ENCODE measurements around the gene PCGF3. TPM values are rescaled to one million over a fixed set of nuclear protein-coding genes. Genes with fewer than 3 reads are reported as not detected.

The PCGF3 gene
- total RNA-seq, 4 donors from 2014 or later: 17.7 to 80.6 (median 53.4) TPM

GRCh38 chr4:793093-793861 is 87.6 kb downstream of the PCGF3 start:
- H3K27ac ChIP-seq: no peak overlapping the region
- no peaks in the 10 kb centered on the region for H3K36me3 ChIP-seq
- peaks cover 0 to 21% of the 10 kb centered on the region in 2 donors for H3K4me1 ChIP-seq
- no peaks in the 10 kb centered on the region for H3K9me3 ChIP-seq
- H3K27me3 ChIP-seq: peaks cover 20 to 26% of the 10 kb centered on the region in 2 donors
- TF ChIP-seq POLR2A (IDR thresholded peaks at IDR 0.05) (no peak), CTCF (IDR thresholded peaks at IDR 0.05) (no peak)
- H3K4me3 ChIP-seq: no peak overlapping the region
- intact Hi-C loops (cut with DNase I; ENCODE audit: low total_unique reads): no loop called here
- no peak for DNase-seq

DNA sequence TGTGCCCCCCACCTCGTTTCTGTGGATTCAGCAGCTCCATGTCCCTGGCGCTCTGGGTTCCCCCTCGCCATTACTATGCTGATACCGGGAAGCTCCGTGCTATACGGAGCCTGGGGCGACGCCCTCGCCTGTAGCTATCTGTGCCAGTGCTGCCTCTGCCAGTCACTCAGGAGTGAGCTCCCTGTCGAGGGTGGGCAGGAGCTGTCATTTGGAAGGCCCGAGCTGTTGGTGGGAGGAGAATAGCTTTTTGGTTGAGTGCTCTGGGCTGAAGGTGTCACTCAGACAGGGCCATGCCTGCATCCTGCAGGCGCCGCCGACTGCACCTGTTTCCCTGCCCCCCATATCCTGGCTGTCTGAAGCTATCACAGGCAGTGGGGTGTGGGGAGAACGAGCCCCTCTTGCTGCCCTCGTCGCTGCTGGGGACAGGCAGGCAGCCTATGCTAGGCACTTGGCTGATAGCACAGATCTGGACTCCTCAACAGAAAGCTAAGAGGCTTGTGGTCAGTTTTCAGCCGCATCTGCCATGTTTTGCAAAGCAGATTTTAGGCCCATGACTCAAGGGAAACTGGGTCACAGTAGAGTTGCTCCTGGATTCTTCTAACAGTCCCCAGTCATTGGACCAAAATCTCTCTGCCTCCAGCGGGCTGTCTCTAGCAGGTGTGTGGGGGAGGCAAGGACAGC is 88.4 kb downstream of the PCGF3 start:
- H3K4me1 ChIP-seq: peaks cover 0 to 21% of the 10 kb centered on the region in 2 donors
- no peaks in the 10 kb centered on the region for H3K36me3 ChIP-seq
- peaks cover 20 to 26% of the 10 kb centered on the region in 2 donors for H3K27me3 ChIP-seq
- no peak overlapping the region for H3K27ac ChIP-seq
- H3K4me3 ChIP-seq: no peak overlapping the region
- TF ChIP-seq CTCF (IDR thresholded peaks at IDR 0.05) (no peak), POLR2A (IDR thresholded peaks at IDR 0.05) (no peak)
- intact Hi-C loops (cut with DNase I; ENCODE audit: low total_unique reads): no loop called here
- H3K9me3 ChIP-seq: no peaks in the 10 kb centered on the region
- DNase-seq: no peak

DNA sequence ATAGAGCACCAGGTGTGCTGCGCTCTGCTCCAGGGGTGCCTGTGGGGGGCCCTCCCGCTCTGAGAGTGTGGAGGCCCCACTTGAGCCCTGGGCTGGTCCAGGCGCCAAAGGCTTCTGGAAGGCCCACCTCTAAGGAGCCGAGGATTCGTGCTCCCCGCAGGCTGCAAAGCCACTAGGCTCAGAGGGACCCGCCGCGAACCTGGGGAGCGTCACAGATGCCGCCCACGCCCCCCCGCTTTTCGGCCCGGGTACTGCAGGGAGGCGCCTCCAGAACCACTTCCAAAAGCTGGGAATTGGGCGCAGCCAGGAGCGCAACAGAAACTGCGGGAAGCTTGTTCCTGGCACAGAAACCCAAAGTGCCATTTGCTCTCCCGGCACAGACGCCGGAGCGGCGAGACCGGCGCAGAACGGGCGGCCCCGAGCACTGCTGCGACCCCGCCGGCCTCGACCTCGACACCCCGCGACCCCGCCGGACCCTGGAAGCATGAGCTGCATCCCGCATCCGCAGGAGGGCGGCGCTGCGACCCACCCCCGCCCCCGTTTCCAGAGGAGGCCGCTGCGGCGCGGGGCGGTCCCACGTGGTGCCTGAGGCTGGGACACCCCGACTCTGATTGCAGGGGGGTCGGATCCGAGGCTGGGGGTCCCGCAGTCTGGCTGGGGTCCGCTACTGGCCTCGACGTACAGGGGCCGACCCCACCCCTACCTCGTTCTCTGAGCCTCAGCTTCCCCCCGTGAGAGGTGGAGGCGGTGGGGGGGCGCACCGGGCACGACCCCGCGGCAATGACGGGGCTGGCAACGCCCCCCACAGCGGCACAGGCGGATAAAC is 89.5 kb downstream of the PCGF3 start:
- DNase-seq: no peak
- Histone ChIP-seq H3K9me3 (no peaks in the 10 kb centered on the region), H3K36me3 (no peaks in the 10 kb centered on the region), H3K4me1 (peaks cover 0 to 21% of the 10 kb centered on the region in 2 donors), H3K27ac (no peak overlapping the region), H3K27me3 (peaks cover 20 to 26% of the 10 kb centered on the region in 2 donors), H3K4me3 (no peak overlapping the region)
- TF ChIP-seq CTCF (IDR thresholded peaks at IDR 0.05) (no peak), POLR2A (IDR thresholded peaks at IDR 0.05) (no peak)
- intact Hi-C loops (cut with DNase I; ENCODE audit: low total_unique reads): no loop called here

DNA sequence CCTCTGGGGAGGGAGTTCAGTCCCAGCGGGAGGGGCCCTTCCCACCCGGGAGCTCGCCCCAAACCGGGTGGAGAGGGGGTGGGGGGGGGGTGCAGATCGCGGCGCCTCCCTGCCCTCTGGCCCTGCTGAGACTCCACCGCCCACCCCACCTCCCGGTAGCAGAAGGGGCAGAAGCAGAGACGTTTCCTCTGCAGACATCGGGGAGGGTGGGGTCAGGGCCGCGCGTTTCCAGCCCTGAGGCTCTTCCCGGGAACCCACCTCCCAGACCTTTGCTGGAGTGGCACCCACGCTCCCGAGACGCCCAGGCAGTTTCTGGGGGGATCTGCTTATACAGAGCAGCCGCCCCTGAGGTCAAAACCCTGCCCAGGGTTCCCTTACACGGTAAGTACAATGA is 90.1 kb downstream of the PCGF3 start:
- H3K9me3 ChIP-seq: no peaks in the 10 kb centered on the region
- no peaks in the 10 kb centered on the region for H3K36me3 ChIP-seq
- DNase-seq: no peak
- H3K27me3 ChIP-seq: peaks cover 20 to 26% of the 10 kb centered on the region in 2 donors
- H3K27ac ChIP-seq: no peak overlapping the region
- no peak overlapping the region for H3K4me3 ChIP-seq
- TF ChIP-seq CTCF (IDR thresholded peaks at IDR 0.05) (no peak), POLR2A (IDR thresholded peaks at IDR 0.05) (no peak)
- intact Hi-C loops (cut with DNase I; ENCODE audit: low total_unique reads): no loop called here
- peaks cover 0 to 21% of the 10 kb centered on the region in 2 donors for H3K4me1 ChIP-seq

All from uterus (tissue), 4 donors.